H1 (cell line): ENCODE data around the gene CEP85L. TPM values are rescaled to one million over a fixed set of nuclear protein-coding genes. Genes with fewer than 3 reads are reported as not detected.

ENCODE experiments used
- CTCF ChIA-PET: fragments of 300-600 bp; sonication (Branson Sonifier 250); formaldehyde crosslinking; loops from one replicate; lab custom pipeline; 2021; ENCODE audit not compliant: partially characterized antibody; lab: Charles Lee
- POLR2A ChIA-PET: fragments of 300-600 bp; sonication (Branson Sonifier 250); formaldehyde crosslinking; loops from one replicate; lab custom pipeline; 2021; ENCODE audit warnings: inconsistent platforms; ENCODE audit not compliant: partially characterized antibody; lab: Charles Lee
- DNase-seq, 2 experiments: peaks; one replicate each; pipeline versions ENCODE4 v3.0.0 to v3.0.0-alpha.2; 2010 to 2022; ENCODE audit warnings: low spot score in 2 of 2, low read depth in 1 of 2, mixed read lengths in 1 of 2
- FAIRE-seq: peaks from 2 replicates; lab custom pipeline; 2011; peaks lifted over from hg19 to GRCh38; lab: Jason Lieb, UNC
- H2AFZ ChIP-seq: 2 replicates; pipeline ENCODE4 v1.8.1; 2012; ENCODE audit warnings: low read length, inconsistent platforms
- H2AK5ac ChIP-seq: 2 replicates; pipeline ENCODE4 v1.6.1; 2013; ENCODE audit warnings: low read depth, low read length
- H2BK120ac ChIP-seq: replicated peaks from 2 replicates; pipeline ENCODE3; 2013; ENCODE audit warnings: low read depth, low read length, inconsistent platforms
- H2BK12ac ChIP-seq: 2 replicates; pipeline ENCODE4 v1.6.1; 2013; ENCODE audit warnings: low read depth, low read length
- H2BK15ac ChIP-seq: 2 replicates; pipeline ENCODE4 v1.6.1; 2013; ENCODE audit warnings: low read length
- H2BK20ac ChIP-seq: 2 replicates; pipeline ENCODE4 v1.6.1; 2013; ENCODE audit warnings: low read length
- H2BK5ac ChIP-seq: 2 replicates; pipeline ENCODE4 v1.6.1; 2013; ENCODE audit warnings: low read depth, low read length
- H3K14ac ChIP-seq: 2 replicates; pipeline ENCODE4 v1.6.1; 2013; ENCODE audit warnings: inconsistent platforms; ENCODE audit not compliant: insufficient read length
- H3K18ac ChIP-seq: 2 replicates; pipeline ENCODE4 v1.6.1; 2013; ENCODE audit warnings: low read length; ENCODE audit errors: extremely low read depth
- H3K23ac ChIP-seq: 2 replicates; pipeline ENCODE4 v1.6.1; 2013; ENCODE audit warnings: inconsistent platforms; ENCODE audit not compliant: insufficient read length
- H3K23me2 ChIP-seq: 2 replicates; pipeline ENCODE4 v1.6.1; 2013; ENCODE audit warnings: low read depth, low read length
- H3K27ac ChIP-seq: 2 replicates; pipeline ENCODE4 v1.6.1; 2011; ENCODE audit warnings: low read depth, low read length, inconsistent platforms
- H3K27me3 ChIP-seq, 4 experiments: replicated peaks in 1 of 4; 1 replicate in 1 of 4; 2 replicates in 3 of 4; pipeline versions ENCODE4 v1.6.1 to v1.8.1; 2011 to 2013; ENCODE audit warnings: low read length in 3 of 4, mild to moderate bottlenecking in 3 of 4, inconsistent platforms in 2 of 4, mixed read lengths in 2 of 4, moderate library complexity in 1 of 4; ENCODE audit not compliant: control insufficient read depth in 3 of 4, insufficient read depth in 3 of 4; ENCODE audit errors: extremely low read depth in 1 of 4
- H3K36me3 ChIP-seq, 4 experiments: 2 replicates each; pipeline versions ENCODE4 v1.6.1 to v1.8.1; 2011 to 2013; ENCODE audit warnings: mild to moderate bottlenecking in 4 of 4, low read length in 3 of 4, moderate library complexity in 2 of 4, control low read depth in 1 of 4, inconsistent platforms in 1 of 4; ENCODE audit not compliant: insufficient read depth in 4 of 4, control insufficient read depth in 2 of 4
- H3K4ac ChIP-seq: replicated peaks from 2 replicates; pipeline ENCODE3; 2013; ENCODE audit warnings: low read length, low read depth, mixed read lengths, inconsistent platforms; ENCODE audit not compliant: insufficient read length
- H3K4me1 ChIP-seq, 4 experiments: replicated peaks in 1 of 4; 1 replicate in 1 of 4; 2 replicates in 3 of 4; pipeline versions ENCODE4 v1.6.1 to v1.8.1; 2011 to 2013; ENCODE audit warnings: low read length in 3 of 4, inconsistent platforms in 2 of 4, mixed read lengths in 1 of 4; ENCODE audit not compliant: insufficient read depth in 4 of 4, control insufficient read depth in 3 of 4
- H3K4me2 ChIP-seq, 2 experiments: 2 replicates each; pipeline versions ENCODE4 v1.6.1 to v1.8.1; 2011 to 2013; ENCODE audit warnings: low read depth in 2 of 2, low read length in 2 of 2, control low read depth in 1 of 2, inconsistent platforms in 1 of 2, mild to moderate bottlenecking in 1 of 2; ENCODE audit not compliant: insufficient read depth in 1 of 2
- H3K4me3 ChIP-seq, 4 experiments: fragments of 200-600, 300-600 bp in 1 of 4; sonication (generic), shearing (Covaris generic), sonication (Bioruptor Twin) in 1 of 4; 2 replicates each; pipeline versions ENCODE4 v1.5.1 to v1.8.1; 2011 to 2016; ENCODE audit warnings: low read length in 4 of 4, low read depth in 3 of 4, control low read depth in 2 of 4, inconsistent platforms in 2 of 4, mild to moderate bottlenecking in 2 of 4, mixed read lengths in 1 of 4, moderate library complexity in 1 of 4; ENCODE audit not compliant: insufficient read depth in 2 of 4; ENCODE audit errors: extremely low read depth in 1 of 4
- H3K56ac ChIP-seq: replicated peaks from 2 replicates; pipeline ENCODE3; 2013; ENCODE audit warnings: low read depth, mild to moderate bottlenecking, mixed read lengths, low read length, inconsistent platforms; ENCODE audit not compliant: insufficient read length
- H3K79me1 ChIP-seq: 2 replicates; pipeline ENCODE4 v1.6.1; 2013; ENCODE audit warnings: low read depth, low read length, control low read depth
- H3K79me2 ChIP-seq, 2 experiments: 2 replicates each; pipeline versions ENCODE4 v1.6.1 to v1.8.1; 2012 to 2013; ENCODE audit warnings: low read length in 2 of 2, mild to moderate bottlenecking in 2 of 2, inconsistent platforms in 1 of 2; ENCODE audit not compliant: insufficient read depth in 2 of 2, control insufficient read depth in 1 of 2
- H3K9ac ChIP-seq, 4 experiments: replicated peaks in 1 of 4; 1 replicate in 1 of 4; 2 replicates in 3 of 4; pipeline versions ENCODE4 v1.6.1 to v1.8.1; 2011 to 2013; ENCODE audit warnings: low read depth in 3 of 4, low read length in 3 of 4, control low read depth in 2 of 4, mild to moderate bottlenecking in 2 of 4, moderate library complexity in 2 of 4, inconsistent platforms in 1 of 4; ENCODE audit errors: extremely low read depth in 1 of 4
- H3K9me3 ChIP-seq, 2 experiments: 2 replicates each; pipeline versions ENCODE4 v1.6.1 to v1.8.1; 2012 to 2013; ENCODE audit warnings: mild to moderate bottlenecking in 2 of 2, moderate library complexity in 2 of 2, control low read depth in 1 of 2, inconsistent platforms in 1 of 2, low read depth in 1 of 2, low read length in 1 of 2, mixed read lengths in 1 of 2; ENCODE audit not compliant: insufficient read depth in 2 of 2
- H4K20me1 ChIP-seq, 2 experiments: replicated peaks in 1 of 2; 2 replicates each; pipeline versions ENCODE3 to v1.8.1; 2011 to 2013; ENCODE audit warnings: inconsistent platforms in 2 of 2, low read length in 2 of 2, mild to moderate bottlenecking in 1 of 2; ENCODE audit not compliant: insufficient read depth in 2 of 2, control insufficient read depth in 1 of 2
- H4K5ac ChIP-seq: 2 replicates; pipeline ENCODE4 v1.6.1; 2013; ENCODE audit warnings: low read length, low read depth, mixed read lengths, inconsistent platforms; ENCODE audit not compliant: insufficient read length
- H4K8ac ChIP-seq: 2 replicates; pipeline ENCODE4 v1.8.0; 2013; ENCODE audit warnings: mild to moderate bottlenecking, moderate library complexity, low read length, inconsistent platforms; ENCODE audit not compliant: insufficient read depth; ENCODE audit errors: extremely low read depth
- H4K91ac ChIP-seq: replicated peaks from 2 replicates; pipeline ENCODE3; 2013; ENCODE audit warnings: low read length, mixed read lengths, inconsistent platforms; ENCODE audit not compliant: insufficient read length
- CEBPB ChIP-seq: IDR thresholded peaks from 2 replicates; pipeline ENCODE4 v1.6.1; 2012; ENCODE audit warnings: low read depth, low read length
- POLR2A ChIP-seq, 2 experiments: IDR thresholded peaks; 1 replicate in 1 of 2; 2 replicates in 1 of 2; pipeline ENCODE4 v1.6.1; 2011; ENCODE audit warnings: low read depth in 2 of 2, low read length in 2 of 2, mild to moderate bottlenecking in 2 of 2; ENCODE audit errors: control extremely low read depth in 1 of 2
- RNF2 ChIP-seq: fragments of 200-900, 300-1000 bp; sonication (generic); IDR thresholded peaks from 2 replicates; pipeline ENCODE4 v1.7.1; 2016; ENCODE audit warnings: borderline replicate concordance, low read depth, mild to moderate bottlenecking, antibody characterized with exemption, low read length; ENCODE audit not compliant: poor library complexity, severe bottlenecking; ENCODE audit errors: missing control alignments
- SP1 ChIP-seq: IDR thresholded peaks from 2 replicates; pipeline ENCODE4 v1.6.1; 2011; ENCODE audit warnings: low read depth, low read length
- SUZ12 ChIP-seq: fragments of 200-600 bp; sonication (generic); IDR thresholded peaks from 2 replicates; pipeline ENCODE4 v1.6.1; 2012; ENCODE audit warnings: mild to moderate bottlenecking, inconsistent platforms, low read length, moderate library complexity, mixed read lengths
- TCF12 ChIP-seq: IDR thresholded peaks from 2 replicates; pipeline ENCODE4 v1.6.1; 2011; ENCODE audit warnings: low read depth, mild to moderate bottlenecking, low read length
- ZNF274 ChIP-seq: IDR thresholded peaks from 2 replicates; pipeline ENCODE4 v1.7.0; 2012; ENCODE audit warnings: low read length, borderline replicate concordance; ENCODE audit errors: extremely low read depth
- WGBS, 2 experiments: shearing (Covaris generic) in 1 of 2; methylation state at CpG; one replicate each; pipeline versions ENCODE4 v1.1.6 to v1.1.7; 2013 to 2015; ENCODE audit warnings: low lambda C conversion rate in 2 of 2, mixed read lengths in 2 of 2, inconsistent platforms in 1 of 2, low coverage in 1 of 2, missing lambda C conversion rate in 1 of 2; ENCODE audit not compliant: insufficient replicate concordance in 2 of 2, insufficient coverage in 1 of 2, insufficient read length in 1 of 2; ENCODE audit errors: extremely low coverage in 1 of 2, missing lambda C conversion rate in 1 of 2; 5-methylcytosine and 5-hydroxymethylcytosine counted together
- polyA plus RNA-seq, 7 experiments: library from polyadenylated mRNA; depleted of rRNA in 3 of 7; stranded (reverse) in 5 of 7; unstranded in 2 of 7; fragments of >200 nt in 5 of 7; fragments of 200-250 nt in 2 of 7; gene quantifications; 1 replicate in 5 of 7; 2 replicates in 1 of 7; 4 replicates in 1 of 7; pipeline versions ENCODE4 v1.2.1 to v1.2.3, GENCODE V29; 2011 to 2013; ENCODE audit warnings: missing spikeins in 2 of 7, mixed read lengths in 2 of 7
- total RNA-seq: library from RNA; stranded (reverse); fragmentation: NEBNext Ultra II Directional; extraction: Animal tissue kit (Norgen Biotek cat#: 25700); gene quantifications from 2 replicates; pipeline ENCODE4 v1.2.1, GENCODE V29; 2021
- TF ChIP-seq, protein P1 (sequence below): IDR thresholded peaks from 2 replicates; pipeline ENCODE4 v1.6.1; 2011; ENCODE audit warnings: low read length, improper control_type of control experiment

CEP85L gene
- total and polyA plus RNA-seq, 2 of the 8 experiments (the other 6 are each of a cell fraction or from before 2014, with no cell fraction given): 3.2 to 27.6 TPM

DNA sequence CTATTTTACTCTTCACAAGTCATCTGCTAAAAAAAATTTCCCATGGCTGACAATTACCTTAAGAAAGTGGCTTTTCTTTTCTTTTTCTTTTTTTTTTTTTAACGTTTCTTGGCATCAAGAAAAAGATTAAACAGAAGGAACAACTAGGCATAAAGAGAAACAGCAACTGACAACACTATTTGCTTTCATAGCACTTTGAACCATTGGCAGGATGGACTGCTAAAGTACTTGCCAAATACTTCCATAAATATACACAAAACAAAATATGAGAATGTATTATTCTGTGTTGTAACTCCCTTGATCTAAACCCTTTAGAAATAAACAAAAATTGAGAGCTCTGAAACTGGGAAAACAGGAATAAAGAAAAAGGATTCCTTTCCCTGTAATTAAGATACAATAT is 123.3 kb downstream of the CEP85L start:
- H3K23me2 ChIP-seq: no peaks in the 10 kb centered on the region; the same call in 1 of the 2 replicates
- H2BK120ac ChIP-seq: no peak overlapping the region
- no peak overlapping the region for H2BK20ac ChIP-seq
- no peak overlapping the region for H2BK12ac ChIP-seq
- H3K27ac ChIP-seq: no peak overlapping the region
- H2AFZ ChIP-seq: no peak overlapping the region
- H3K79me1 ChIP-seq: no peaks in the 10 kb centered on the region
- no peak overlapping the region for H3K14ac ChIP-seq
- H3K79me2 ChIP-seq: peaks cover 0 to 41% of the 10 kb centered on the region in 2 experiments; a peak in 2 of 4 replicates
- no peak overlapping the region for H2BK15ac ChIP-seq
- peaks cover 0 to 3% (median 0%) of the 10 kb centered on the region in 4 experiments; a peak in 1 of 7 replicates for H3K4me1 ChIP-seq
- FAIRE-seq (no peak), DNase-seq (no peak)
- no peak overlapping the region for H4K5ac ChIP-seq
- ChIA-PET POLR2A (no interaction called here), CTCF (interaction anchor here (3.4 kb wide), 1 partner anchor 243 kb away, joined by 11 read pairs; no protein-coding TSS in a partner anchor)
- peaks cover 0 to 1% of the 10 kb centered on the region in 2 experiments for H4K20me1 ChIP-seq
- H3K4me2 ChIP-seq: no peak overlapping the region
- no peak overlapping the region for H4K8ac ChIP-seq
- H3K36me3 ChIP-seq: no peaks in the 10 kb centered on the region
- WGBS, 2 experiments: 56% methylated on average over 1 of the region's 1 CpG; no CpG with 5 or more reads in 1 of the 2 experiments
- H2AK5ac ChIP-seq: no peak overlapping the region
- H3K4me3 ChIP-seq: no peak overlapping the region
- TF ChIP-seq SUZ12 (no peak), POLR2A (IDR thresholded peaks at IDR 0.05; ENCODE audit: control extremely low read depth in 1 of 2, low read depth in 2 of 2, low read length in 2 of 2) (no peak), ZNF274 (no peak), RNF2 (no peak), CEBPB (no peak), SP1 (no peak), TCF12 (no peak)
- TF ChIP-seq, protein P1, sequence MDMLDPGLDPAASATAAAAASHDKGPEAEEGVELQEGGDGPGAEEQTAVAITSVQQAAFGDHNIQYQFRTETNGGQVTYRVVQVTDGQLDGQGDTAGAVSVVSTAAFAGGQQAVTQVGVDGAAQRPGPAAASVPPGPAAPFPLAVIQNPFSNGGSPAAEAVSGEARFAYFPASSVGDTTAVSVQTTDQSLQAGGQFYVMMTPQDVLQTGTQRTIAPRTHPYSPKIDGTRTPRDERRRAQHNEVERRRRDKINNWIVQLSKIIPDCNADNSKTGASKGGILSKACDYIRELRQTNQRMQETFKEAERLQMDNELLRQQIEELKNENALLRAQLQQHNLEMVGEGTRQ: no peak
- H4K91ac ChIP-seq: no peak overlapping the region
- H3K56ac ChIP-seq: no peak overlapping the region
- no peaks in the 10 kb centered on the region; a peak in 1 of 4 replicates for H3K9me3 ChIP-seq
- no peak overlapping the region for H2BK5ac ChIP-seq
- H3K18ac ChIP-seq: no peak overlapping the region
- H3K27me3 ChIP-seq: no peaks in the 10 kb centered on the region
- H3K4ac ChIP-seq: no peak overlapping the region
- no peak overlapping the region for H3K9ac ChIP-seq
- no peak overlapping the region for H3K23ac ChIP-seq
